AG04450 (cell line): ENCODE measurements around the gene SPHK1. TPM values are rescaled to one million over a fixed set of nuclear protein-coding genes. Genes with fewer than 3 reads are reported as not detected.
A peak's percentile ranks its signal among the peaks of the same experiment; 100 is the strongest.

Source experiments
- CTCF ChIA-PET: fragments of 300-600, 350-600 bp; formaldehyde crosslinking; extraction: SDS; loops from one replicate; lab custom pipeline; 2022; ENCODE audit warnings: antibody characterized with exemption, inconsistent platforms; lab: Charles Lee
- POLR2A ChIA-PET: fragments of 350-600 bp; formaldehyde crosslinking; extraction: SDS; loops from one replicate; lab custom pipeline; 2021; ENCODE audit warnings: antibody characterized with exemption, inconsistent platforms; lab: Yijun Ruan, JAX
- DNase-seq: peaks from one replicate; pipeline ENCODE4 v3.0.0-alpha.2; 2011; ENCODE audit warnings: low read depth, low spot score
- H3K27ac ChIP-seq: one replicate; pipeline ENCODE4 v1.5.1; 2012; ENCODE audit warnings: low read depth, low read length, control low read depth
- H3K27me3 ChIP-seq: one replicate; pipeline ENCODE4 v1.6.0; 2012; ENCODE audit warnings: low read length; ENCODE audit not compliant: control insufficient read depth, insufficient read depth
- H3K4me3 ChIP-seq: 2 replicates; pipeline ENCODE4 v1.5.1; 2011; ENCODE audit warnings: mild to moderate bottlenecking, low read depth, low read length, control low read depth
- H3K9me3 ChIP-seq: 2 replicates; pipeline ENCODE4 v1.5.1; 2012; ENCODE audit warnings: low read length; ENCODE audit not compliant: control insufficient read depth, insufficient read depth
- polyA plus RNA-seq: library from polyadenylated mRNA; depleted of rRNA; stranded (reverse); fragments of >200 nt; gene quantifications from 2 replicates; pipeline ENCODE4 v1.2.3, GENCODE V29; 2011
- TF ChIP-seq, protein P1 (sequence below): IDR thresholded peaks from 2 replicates; pipeline ENCODE4 v1.5.1; 2011; ENCODE audit warnings: low read depth, low read length, control low read depth, inconsistent platforms

SPHK1 gene
- polyA plus RNA-seq, 1 experiment, result 11.6 TPM

DNA sequence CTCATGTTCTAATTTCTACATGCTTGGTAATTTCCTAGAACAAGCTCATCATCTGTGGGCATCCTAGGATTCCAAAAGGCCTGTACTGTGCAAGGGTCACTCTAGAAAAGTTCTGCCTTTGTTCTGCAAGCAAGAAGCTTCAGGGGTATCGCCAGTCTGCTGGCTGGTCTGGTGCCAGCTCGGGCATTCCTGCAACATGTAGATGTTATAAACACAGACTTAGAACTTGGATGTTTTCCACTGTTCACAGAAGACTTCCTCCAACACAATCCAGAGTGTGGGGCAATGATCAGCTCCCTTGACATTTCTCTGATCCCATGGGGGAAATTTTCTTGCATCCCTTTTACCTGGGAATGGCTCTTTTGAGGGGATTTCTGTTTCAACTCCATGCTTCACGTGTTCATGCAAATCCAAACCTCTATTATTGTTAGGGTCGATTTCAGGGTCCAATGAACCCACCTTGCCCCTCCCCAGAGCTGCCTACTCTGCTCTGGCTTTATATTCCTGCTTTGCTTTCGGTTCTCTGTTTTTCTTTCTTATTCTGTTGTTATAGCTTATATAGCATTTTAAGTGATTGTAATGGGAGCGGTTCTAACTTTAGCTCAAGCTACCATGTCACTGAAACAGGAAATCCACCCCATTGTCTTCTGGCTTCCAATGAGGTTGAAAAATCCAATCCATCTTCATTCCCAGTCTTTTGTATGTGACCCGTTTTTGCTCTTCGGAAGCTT lies 43.3 kb downstream of the SPHK1 start:
- Histone ChIP-seq H3K9me3 (no peaks in the 10 kb centered on the region), H3K27ac (no peak overlapping the region), H3K27me3 (no peaks in the 10 kb centered on the region), H3K4me3 (no peak overlapping the region)
- TF ChIP-seq, protein P1, sequence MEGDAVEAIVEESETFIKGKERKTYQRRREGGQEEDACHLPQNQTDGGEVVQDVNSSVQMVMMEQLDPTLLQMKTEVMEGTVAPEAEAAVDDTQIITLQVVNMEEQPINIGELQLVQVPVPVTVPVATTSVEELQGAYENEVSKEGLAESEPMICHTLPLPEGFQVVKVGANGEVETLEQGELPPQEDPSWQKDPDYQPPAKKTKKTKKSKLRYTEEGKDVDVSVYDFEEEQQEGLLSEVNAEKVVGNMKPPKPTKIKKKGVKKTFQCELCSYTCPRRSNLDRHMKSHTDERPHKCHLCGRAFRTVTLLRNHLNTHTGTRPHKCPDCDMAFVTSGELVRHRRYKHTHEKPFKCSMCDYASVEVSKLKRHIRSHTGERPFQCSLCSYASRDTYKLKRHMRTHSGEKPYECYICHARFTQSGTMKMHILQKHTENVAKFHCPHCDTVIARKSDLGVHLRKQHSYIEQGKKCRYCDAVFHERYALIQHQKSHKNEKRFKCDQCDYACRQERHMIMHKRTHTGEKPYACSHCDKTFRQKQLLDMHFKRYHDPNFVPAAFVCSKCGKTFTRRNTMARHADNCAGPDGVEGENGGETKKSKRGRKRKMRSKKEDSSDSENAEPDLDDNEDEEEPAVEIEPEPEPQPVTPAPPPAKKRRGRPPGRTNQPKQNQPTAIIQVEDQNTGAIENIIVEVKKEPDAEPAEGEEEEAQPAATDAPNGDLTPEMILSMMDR, result no peak
- DNase-seq, result peak; percentile 37
- CTCF ChIA-PET, result interaction anchor here (0.8 to 1.6 kb wide), 4 partner anchors 26 to 267 kb away, joined by 3 to 4 read pairs (median 3); no protein-coding TSS in a partner anchor
- POLR2A ChIA-PET, result interaction anchor here (0.6 to 1.1 kb wide), 2 partner anchors 19 to 102 kb away, joined by 3 to 5 read pairs; no protein-coding TSS in a partner anchor

- H3K27ac ChIP-seq, result no peak overlapping the region
- TF ChIP-seq, protein P1, result no peak
- no peak for DNase-seq
- H3K27me3 ChIP-seq, result no peaks in the 10 kb centered on the region
- H3K4me3 ChIP-seq, result no peak overlapping the region
- no peaks in the 10 kb centered on the region for H3K9me3 ChIP-seq
- CTCF ChIA-PET, result interaction anchor here (1.2 to 1.6 kb wide), 2 partner anchors 25 to 78 kb away, joined by 3 to 4 read pairs; no protein-coding TSS in a partner anchor
- POLR2A ChIA-PET, result no interaction called here
These were observed 44.1 kb downstream of the SPHK1 start for GRCh38 chr17:76428511-76428910.

DNA sequence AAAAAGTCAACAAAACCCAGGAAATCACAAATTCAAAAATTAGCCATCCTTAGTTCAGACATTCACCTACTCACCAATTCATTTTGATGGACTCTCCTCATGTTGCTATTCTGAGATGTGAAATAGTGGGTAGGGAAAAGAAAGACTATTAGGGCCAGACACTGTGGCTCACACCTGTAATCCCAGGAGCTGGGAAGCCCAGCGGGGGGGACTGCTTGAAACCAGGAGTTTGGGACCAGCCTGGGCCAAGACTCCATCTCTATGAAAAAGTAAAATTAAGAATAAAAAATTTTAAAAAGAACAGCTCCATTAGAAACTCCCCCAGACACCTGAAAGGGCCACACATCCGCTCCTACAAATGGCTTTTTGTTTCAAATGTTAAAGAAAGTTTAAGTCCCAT lies 47.1 kb downstream of the SPHK1 start:
- Histone ChIP-seq H3K27ac (no peak overlapping the region), H3K27me3 (no peaks in the 10 kb centered on the region), H3K4me3 (no peak overlapping the region), H3K9me3 (no peaks in the 10 kb centered on the region)
- ChIA-PET POLR2A (no interaction called here), CTCF (interaction anchor here (0.7 to 1.3 kb wide), 3 partner anchors 23 to 46 kb away, joined by 3 to 4 read pairs (median 4); no protein-coding TSS in a partner anchor)
- no peak for DNase-seq
- TF ChIP-seq, protein P1, result no peak

DNA sequence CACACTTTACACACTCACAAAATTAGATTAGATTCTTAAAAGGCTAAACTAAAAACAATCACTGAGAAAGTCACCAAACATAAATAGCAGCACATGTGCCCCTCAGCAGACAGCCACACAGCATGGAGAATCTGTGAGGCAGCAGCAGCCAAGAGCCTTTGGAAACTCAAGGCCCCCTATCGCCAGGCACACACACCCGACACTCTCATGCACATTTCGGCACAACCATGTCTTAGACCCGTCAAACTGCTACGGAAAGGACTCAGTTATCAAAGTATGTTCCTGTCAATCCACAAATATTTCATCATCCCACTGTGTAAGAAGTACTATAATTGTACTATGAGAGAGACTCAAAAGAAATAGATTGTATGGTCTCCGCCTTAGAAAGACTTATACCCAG lies 47.6 kb downstream of the SPHK1 start:
- Histone ChIP-seq H3K27me3 (no peaks in the 10 kb centered on the region), H3K27ac (no peak overlapping the region), H3K4me3 (no peak overlapping the region), H3K9me3 (no peaks in the 10 kb centered on the region)
- POLR2A ChIA-PET, result no interaction called here
- TF ChIP-seq, protein P1, result no peak
- DNase-seq, result no peak
- CTCF ChIA-PET, result interaction anchor here (0.7 to 1.3 kb wide), 2 partner anchors 27 to 47 kb away, joined by 3 to 4 read pairs; no protein-coding TSS in a partner anchor

- no peak overlapping the region for H3K4me3 ChIP-seq
- TF ChIP-seq, protein P1, result peak; percentile 66
- no peaks in the 10 kb centered on the region for H3K27me3 ChIP-seq
- no peaks in the 10 kb centered on the region for H3K9me3 ChIP-seq
- POLR2A ChIA-PET, result no interaction called here
- no peak overlapping the region for H3K27ac ChIP-seq
- DNase-seq, result no peak
- CTCF ChIA-PET, result no interaction called here
These were observed 48.4 kb downstream of the SPHK1 start for GRCh38 chr17:76432712-76433336.
